Natural killer cell (primary cell): ENCODE results near the gene UQCC5. TPM values are rescaled to one million over a fixed set of nuclear protein-coding genes. Genes with fewer than 3 reads are reported as not detected.
A peak's percentile ranks its signal among the peaks of the same experiment; 100 is the strongest.

Experiments used
- ATAC-seq, 3 donors: fragments of 150-1000 bp in 2 of 3; fragments of 200-7000 bp in 1 of 3; cut with Tn5 transposase; 1 replicate in 1 of 3; 2 replicates in 2 of 3; pipeline ENCODE4 v1.10.0; 2021; ENCODE audit warnings: mild to moderate bottlenecking in 2 of 3, moderate library complexity in 2 of 3
- DNase-seq, 2 donors: peaks; one replicate each; pipeline versions ENCODE4 v3.0.0 to v3.0.0-alpha.2; 2013 to 2021; ENCODE audit warnings: mixed read lengths in 1 of 2
- H3K27ac ChIP-seq: one replicate; pipeline ENCODE4 v1.5.1; 2013; ENCODE audit warnings: mild to moderate bottlenecking, low read length
- H3K27me3 ChIP-seq: one replicate; pipeline ENCODE4 v1.6.1; 2013; ENCODE audit warnings: low read length; ENCODE audit not compliant: control insufficient read depth, insufficient read depth
- H3K36me3 ChIP-seq: one replicate; pipeline ENCODE4 v1.6.1; 2013; ENCODE audit warnings: low read length; ENCODE audit not compliant: control insufficient read depth, insufficient read depth
- H3K4me1 ChIP-seq: one replicate; pipeline ENCODE4 v1.6.1; 2013; ENCODE audit warnings: low read length; ENCODE audit not compliant: control insufficient read depth, insufficient read depth
- H3K4me3 ChIP-seq: one replicate; pipeline ENCODE4 v1.5.1; 2013; ENCODE audit warnings: low read length
- H3K9me3 ChIP-seq: one replicate; pipeline ENCODE4 v1.6.1; 2013; ENCODE audit warnings: low read length; ENCODE audit not compliant: control insufficient read depth, insufficient read depth
- H3K27ac Mint-ChIP-seq, 2 donors: one replicate each; pipeline ENCODE4 v1.8.0; 2022; ENCODE audit warnings: mild to moderate bottlenecking in 2 of 2, mixed read lengths in 2 of 2, moderate library complexity in 1 of 2
- H3K27me3 Mint-ChIP-seq, 2 donors: one replicate each; pipeline ENCODE4 v1.8.0; 2022; ENCODE audit warnings: low read depth in 2 of 2, mixed read lengths in 2 of 2
- H3K36me3 Mint-ChIP-seq: one replicate; pipeline ENCODE4 v1.8.0; 2022; ENCODE audit warnings: mixed read lengths
- H3K4me1 Mint-ChIP-seq, 2 donors: one replicate each; pipeline ENCODE4 v1.8.0; 2022; ENCODE audit warnings: mixed read lengths in 2 of 2
- H3K4me3 Mint-ChIP-seq: one replicate; pipeline ENCODE4 v1.8.0; 2022; ENCODE audit warnings: mild to moderate bottlenecking, moderate library complexity, mixed read lengths
- H3K9me3 Mint-ChIP-seq, 2 donors: one replicate each; pipeline ENCODE4 v1.8.0; 2022; ENCODE audit warnings: mixed read lengths in 2 of 2
- WGBS: methylation state at CpG from one replicate; pipeline ENCODE4 v1.1.7; 2013; ENCODE audit warnings: missing lambda C conversion rate; ENCODE audit not compliant: insufficient coverage; 5-methylcytosine and 5-hydroxymethylcytosine counted together
- intact Hi-C: fragments of 100-400 bp; cut with micrococcal nuclease; formaldehyde crosslinking; loops from one replicate; pipeline ENCODE4 v1.14.2; 2022
- total RNA-seq, 4 donors: library from RNA; stranded (reverse); fragments of 120-200 nt in 1 of 4; gene quantifications; one replicate each; pipeline versions ENCODE4 v1.2.3 to v1.2.4, GENCODE V29; 2013 to 2022
- TF ChIP-seq, protein P1 (sequence below): fragments of 200-600 bp; IDR thresholded peaks from one replicate; pipeline ENCODE4 v1.8.0; 2022; ENCODE audit warnings: antibody characterized with exemption

Gene UQCC5
- total RNA-seq, 3 donors from 2014 or later (not counting 1 experiment from before 2014, with no cell fraction given) = 4.1 to 9.5 (median 7.3) TPM

DNA sequence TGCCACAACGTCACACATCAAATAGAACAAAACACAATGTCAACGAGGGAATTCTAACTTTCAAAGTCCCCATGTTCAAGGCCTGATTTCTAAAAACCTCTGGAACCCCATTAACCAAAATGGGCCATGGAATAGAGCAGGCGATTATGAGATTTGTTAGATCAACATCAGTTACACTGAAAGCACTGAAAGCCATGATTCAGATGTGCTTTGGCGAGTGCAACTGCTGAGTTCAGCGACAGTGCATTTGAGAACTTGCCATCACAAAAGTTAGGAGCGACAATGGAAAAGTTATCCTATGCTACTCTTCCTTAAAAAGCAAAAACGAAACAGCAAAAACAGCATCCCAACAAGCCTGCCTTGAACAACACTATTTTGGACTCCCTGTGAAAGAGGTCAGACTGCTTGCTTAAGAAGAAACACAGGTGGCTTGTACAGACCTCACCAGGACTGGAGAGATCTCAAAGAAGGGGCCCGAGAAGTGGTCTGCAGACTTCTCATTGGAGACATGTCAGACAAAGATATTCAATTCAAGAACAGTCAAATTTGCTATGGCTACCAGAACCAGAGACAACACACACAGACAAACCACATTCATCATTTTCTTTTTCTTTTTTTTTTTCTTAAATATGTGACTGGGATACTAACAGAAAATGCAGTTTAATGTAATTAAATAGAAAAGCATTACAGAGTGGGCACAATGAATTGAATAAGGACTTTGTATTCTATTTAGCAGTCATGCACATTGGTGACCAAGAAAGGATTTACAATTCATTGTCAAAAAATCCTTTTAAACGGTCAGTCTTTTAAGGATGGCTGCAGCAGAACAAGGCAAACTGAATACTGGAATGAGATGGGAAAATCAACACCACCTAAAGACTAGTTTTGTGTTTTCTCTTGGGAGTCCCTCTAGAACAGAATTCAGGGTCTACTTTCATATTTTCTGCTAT lies 20.9 kb downstream of the UQCC5 start:
- intact Hi-C loops = no loop called here
- ATAC-seq (no peak), DNase-seq (no peak)
- H3K4me3 ChIP-seq = no peak overlapping the region
- peaks cover 0 to 4% of the 10 kb centered on the region in 2 donors for H3K4me1 Mint-ChIP-seq
- no peaks in the 10 kb centered on the region for H3K4me1 ChIP-seq
- 99% methylated on average over 9 of the region's 9 CpGs for WGBS
- TF ChIP-seq, protein P1, sequence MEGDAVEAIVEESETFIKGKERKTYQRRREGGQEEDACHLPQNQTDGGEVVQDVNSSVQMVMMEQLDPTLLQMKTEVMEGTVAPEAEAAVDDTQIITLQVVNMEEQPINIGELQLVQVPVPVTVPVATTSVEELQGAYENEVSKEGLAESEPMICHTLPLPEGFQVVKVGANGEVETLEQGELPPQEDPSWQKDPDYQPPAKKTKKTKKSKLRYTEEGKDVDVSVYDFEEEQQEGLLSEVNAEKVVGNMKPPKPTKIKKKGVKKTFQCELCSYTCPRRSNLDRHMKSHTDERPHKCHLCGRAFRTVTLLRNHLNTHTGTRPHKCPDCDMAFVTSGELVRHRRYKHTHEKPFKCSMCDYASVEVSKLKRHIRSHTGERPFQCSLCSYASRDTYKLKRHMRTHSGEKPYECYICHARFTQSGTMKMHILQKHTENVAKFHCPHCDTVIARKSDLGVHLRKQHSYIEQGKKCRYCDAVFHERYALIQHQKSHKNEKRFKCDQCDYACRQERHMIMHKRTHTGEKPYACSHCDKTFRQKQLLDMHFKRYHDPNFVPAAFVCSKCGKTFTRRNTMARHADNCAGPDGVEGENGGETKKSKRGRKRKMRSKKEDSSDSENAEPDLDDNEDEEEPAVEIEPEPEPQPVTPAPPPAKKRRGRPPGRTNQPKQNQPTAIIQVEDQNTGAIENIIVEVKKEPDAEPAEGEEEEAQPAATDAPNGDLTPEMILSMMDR = no peak
- H3K36me3 ChIP-seq = peaks cover 75% of the 10 kb centered on the region
- H3K27ac ChIP-seq = no peak overlapping the region
- no peaks in the 10 kb centered on the region for H3K9me3 Mint-ChIP-seq
- H3K27me3 Mint-ChIP-seq = no peaks in the 10 kb centered on the region
- no peak overlapping the region for H3K4me3 Mint-ChIP-seq
- H3K36me3 Mint-ChIP-seq = peaks cover 25% of the 10 kb centered on the region
- H3K9me3 ChIP-seq = no peaks in the 10 kb centered on the region
- no peak overlapping the region for H3K27ac Mint-ChIP-seq
- H3K27me3 ChIP-seq = no peaks in the 10 kb centered on the region

- TF ChIP-seq, protein P1 = no peak
- Histone ChIP-seq H3K4me3 (no peak overlapping the region), H3K27ac (no peak overlapping the region), H3K27me3 (no peaks in the 10 kb centered on the region), H3K4me1 (no peaks in the 10 kb centered on the region), H3K36me3 (peaks cover 79% of the 10 kb centered on the region), H3K9me3 (no peaks in the 10 kb centered on the region)
- Mint-ChIP-seq H3K27me3 (no peaks in the 10 kb centered on the region), H3K4me1 (peaks cover 0 to 4% of the 10 kb centered on the region in 2 donors), H3K4me3 (no peak overlapping the region), H3K27ac (peak overlapping the region in 1 of 2 donors; percentile 42), H3K9me3 (no peaks in the 10 kb centered on the region), H3K36me3 (peaks cover 37% of the 10 kb centered on the region)
- ATAC-seq (no peak), DNase-seq (no peak)
- intact Hi-C loops = no loop called here
- WGBS = 97% methylated on average over 3 of the region's 5 CpGs
Observed at GRCh38 chr3:52558436-52558835, 22.0 kb downstream of the UQCC5 start.

DNA sequence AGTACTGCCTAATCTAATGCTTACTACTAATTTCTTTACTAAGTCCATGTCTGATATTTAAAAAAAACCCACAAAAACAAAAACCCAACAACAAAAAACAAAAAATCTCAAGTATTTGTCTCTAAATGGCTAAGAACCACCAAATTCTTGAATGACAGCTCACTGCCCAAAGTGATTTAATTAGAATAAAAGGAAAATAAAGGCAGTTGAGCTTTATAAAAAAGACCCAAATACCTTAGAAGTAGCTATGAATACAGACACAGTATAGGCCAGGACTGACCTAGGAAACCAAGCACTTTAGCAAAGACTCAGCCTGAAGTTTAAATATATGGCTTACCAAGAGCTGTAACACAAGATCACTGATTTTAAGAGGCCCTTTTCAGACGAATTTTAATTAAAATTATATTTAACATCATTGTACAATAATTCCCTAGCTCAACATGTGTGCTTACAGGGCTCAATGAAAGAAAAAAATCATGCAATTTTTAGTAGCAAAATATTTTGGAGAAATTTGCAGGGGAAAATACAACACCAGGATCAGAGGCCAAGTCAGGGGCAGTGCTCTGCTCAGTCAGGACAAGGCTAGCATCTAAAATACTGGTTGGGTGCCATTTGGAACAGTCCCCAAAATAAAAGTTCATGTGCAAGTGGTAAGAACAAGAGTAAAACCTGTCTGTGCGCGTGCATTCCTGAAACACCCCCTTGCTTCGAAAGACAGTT lies 24.8 kb downstream of the UQCC5 start:
- WGBS = 98% methylated on average over 3 of the region's 4 CpGs
- H3K36me3 ChIP-seq = peaks cover 70% of the 10 kb centered on the region
- no peak overlapping the region for H3K27ac Mint-ChIP-seq

More for the DNA sequence above, 24.8 kb downstream of the UQCC5 start:
- Histone ChIP-seq H3K27ac (no peak overlapping the region), H3K27me3 (no peaks in the 10 kb centered on the region), H3K9me3 (no peaks in the 10 kb centered on the region), H3K4me3 (no peak overlapping the region), H3K4me1 (no peaks in the 10 kb centered on the region)
- no peak for ATAC-seq
- H3K4me1 Mint-ChIP-seq = peaks cover 0 to 4% of the 10 kb centered on the region in 2 donors
- TF ChIP-seq, protein P1 = no peak
- H3K27me3 Mint-ChIP-seq = no peaks in the 10 kb centered on the region
- intact Hi-C loops = no loop called here
- no peaks in the 10 kb centered on the region for H3K9me3 Mint-ChIP-seq
- H3K36me3 Mint-ChIP-seq = peaks cover 32% of the 10 kb centered on the region
- no peak for DNase-seq
- no peak overlapping the region for H3K4me3 Mint-ChIP-seq
